Bronchial epithelial cell (primary cell): ENCODE results near the gene CHEK1. TPM values are rescaled to one million over a fixed set of nuclear protein-coding genes. Genes with fewer than 3 reads are reported as not detected.

Experiments used
- DNase-seq: peaks from one replicate; pipeline ENCODE4 v3.0.0-alpha.2; 2010; ENCODE audit warnings: low read depth
- FAIRE-seq: peaks from 2 replicates; lab custom pipeline; 2011; peaks lifted over from hg19 to GRCh38; lab: Jason Lieb, UNC
- H3K27me3 ChIP-seq: 2 replicates; pipeline ENCODE4 v1.5.1; 2011; ENCODE audit warnings: low read length; ENCODE audit not compliant: control insufficient read depth, insufficient read depth
- H3K36me3 ChIP-seq: 2 replicates; pipeline ENCODE4 v1.5.1; 2011; ENCODE audit warnings: low read length; ENCODE audit not compliant: control insufficient read depth, insufficient read depth
- H3K4me3 ChIP-seq: 2 replicates; pipeline ENCODE4 v1.5.1; 2011; ENCODE audit warnings: mild to moderate bottlenecking, low read depth, low read length, control low read depth
- total RNA-seq: library from RNA; depleted of rRNA; stranded (reverse); fragments of >200 nt; gene quantifications from 2 replicates; pipeline ENCODE4 v1.2.1, GENCODE V29; 2014
- TF ChIP-seq, protein P1 (sequence below): IDR thresholded peaks from 2 replicates; pipeline ENCODE4 v1.5.1; 2011; ENCODE audit warnings: mild to moderate bottlenecking, moderate library complexity, low read length, control low read depth, inconsistent platforms; ENCODE audit not compliant: insufficient read depth, severe bottlenecking

Gene CHEK1
- total RNA-seq, 1 donor from 2014 or later: 4.7 TPM

DNA sequence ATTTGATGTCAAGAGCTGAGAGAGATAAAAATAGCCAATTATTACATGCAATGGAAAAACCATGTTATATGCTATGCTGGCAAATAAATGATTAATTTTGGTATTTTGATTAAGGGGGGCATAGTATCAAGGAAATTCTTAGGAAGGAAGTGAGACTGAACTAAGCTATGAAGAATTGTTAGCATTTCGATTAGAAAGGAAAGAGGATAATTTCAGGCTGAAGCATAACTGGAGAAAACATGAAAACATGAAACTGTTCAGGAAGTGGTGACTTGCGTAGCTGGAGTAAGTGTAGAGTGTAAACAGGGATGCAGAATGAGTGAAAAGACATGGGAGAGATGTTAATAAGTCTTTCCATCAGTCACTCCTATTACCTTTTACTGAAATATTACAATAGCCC lies 49.2 kb downstream of the CHEK1 start:
- no peak overlapping the region for H3K4me3 ChIP-seq
- FAIRE-seq: no peak
- TF ChIP-seq, protein P1, sequence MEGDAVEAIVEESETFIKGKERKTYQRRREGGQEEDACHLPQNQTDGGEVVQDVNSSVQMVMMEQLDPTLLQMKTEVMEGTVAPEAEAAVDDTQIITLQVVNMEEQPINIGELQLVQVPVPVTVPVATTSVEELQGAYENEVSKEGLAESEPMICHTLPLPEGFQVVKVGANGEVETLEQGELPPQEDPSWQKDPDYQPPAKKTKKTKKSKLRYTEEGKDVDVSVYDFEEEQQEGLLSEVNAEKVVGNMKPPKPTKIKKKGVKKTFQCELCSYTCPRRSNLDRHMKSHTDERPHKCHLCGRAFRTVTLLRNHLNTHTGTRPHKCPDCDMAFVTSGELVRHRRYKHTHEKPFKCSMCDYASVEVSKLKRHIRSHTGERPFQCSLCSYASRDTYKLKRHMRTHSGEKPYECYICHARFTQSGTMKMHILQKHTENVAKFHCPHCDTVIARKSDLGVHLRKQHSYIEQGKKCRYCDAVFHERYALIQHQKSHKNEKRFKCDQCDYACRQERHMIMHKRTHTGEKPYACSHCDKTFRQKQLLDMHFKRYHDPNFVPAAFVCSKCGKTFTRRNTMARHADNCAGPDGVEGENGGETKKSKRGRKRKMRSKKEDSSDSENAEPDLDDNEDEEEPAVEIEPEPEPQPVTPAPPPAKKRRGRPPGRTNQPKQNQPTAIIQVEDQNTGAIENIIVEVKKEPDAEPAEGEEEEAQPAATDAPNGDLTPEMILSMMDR: no peak
- DNase-seq: no peak
- no peaks in the 10 kb centered on the region for H3K36me3 ChIP-seq
- H3K27me3 ChIP-seq: no peaks in the 10 kb centered on the region

DNA sequence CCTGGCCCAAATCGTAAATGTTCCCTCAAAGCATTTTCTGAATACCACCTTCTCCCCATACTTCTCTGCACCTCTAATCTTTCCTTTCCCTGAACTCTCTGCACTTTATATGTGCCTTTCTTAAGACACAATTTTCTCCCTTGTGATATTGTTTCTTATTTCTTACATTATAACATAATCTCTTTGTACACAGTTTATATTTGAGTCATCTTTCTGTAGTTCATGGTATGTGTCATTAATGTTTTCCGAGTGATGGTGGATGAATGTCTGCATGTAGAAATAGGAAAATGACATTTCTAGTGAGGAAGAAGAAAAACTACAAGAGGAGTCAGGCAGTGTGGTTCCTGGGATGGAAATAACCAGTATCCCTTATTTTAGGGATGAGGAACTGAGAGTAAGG lies 50.2 kb downstream of the CHEK1 start:
- FAIRE-seq (no peak), DNase-seq (peak; percentile 4)
- Histone ChIP-seq H3K27me3 (no peaks in the 10 kb centered on the region), H3K4me3 (no peak overlapping the region), H3K36me3 (no peaks in the 10 kb centered on the region)
- TF ChIP-seq, protein P1: no peak

DNA sequence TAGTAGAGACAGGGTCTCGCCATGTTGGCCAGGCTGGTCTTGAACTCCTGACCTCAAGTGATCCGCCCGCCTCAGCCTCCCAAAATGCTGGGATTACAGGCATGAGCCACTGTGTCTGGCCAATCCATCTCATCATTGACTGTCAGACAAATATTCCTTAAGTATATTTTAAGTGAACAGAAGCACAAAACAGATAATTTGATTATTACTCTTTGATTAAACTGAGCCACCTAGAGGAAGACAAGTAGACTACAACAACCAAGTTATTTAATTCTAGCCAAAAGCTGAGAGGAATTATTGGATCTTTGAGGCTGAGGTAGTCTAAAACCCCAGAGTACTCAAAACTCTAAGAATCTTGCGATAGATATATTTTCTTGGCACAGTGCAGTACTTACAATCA lies 54.4 kb downstream of the CHEK1 start:
- Histone ChIP-seq H3K4me3 (no peak overlapping the region), H3K36me3 (no peaks in the 10 kb centered on the region), H3K27me3 (no peaks in the 10 kb centered on the region)
- DNase-seq (no peak), FAIRE-seq (no peak)
- TF ChIP-seq, protein P1: no peak

DNA sequence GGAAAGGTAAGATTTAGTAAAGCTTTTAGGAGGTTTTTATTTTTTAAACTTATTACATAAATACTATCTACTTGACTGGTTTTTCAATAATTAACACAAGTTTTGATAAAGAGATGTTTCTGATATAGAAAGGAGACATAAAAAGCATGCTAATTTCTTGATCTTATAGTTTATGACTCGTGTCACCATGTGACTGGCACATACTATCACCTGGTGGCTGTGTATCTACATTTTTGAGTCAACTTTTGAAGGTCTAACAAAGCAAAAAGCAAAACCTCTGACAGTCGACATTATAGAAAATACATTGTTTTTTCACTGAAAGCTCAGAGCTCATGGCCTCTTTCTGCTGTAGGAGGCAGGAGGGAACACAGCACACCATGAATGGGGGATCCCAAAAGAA lies 54.9 kb downstream of the CHEK1 start:
- DNase-seq: no peak
- no peak for FAIRE-seq
- TF ChIP-seq, protein P1: no peak
- Histone ChIP-seq H3K4me3 (no peak overlapping the region), H3K36me3 (no peaks in the 10 kb centered on the region), H3K27me3 (no peaks in the 10 kb centered on the region)

DNA sequence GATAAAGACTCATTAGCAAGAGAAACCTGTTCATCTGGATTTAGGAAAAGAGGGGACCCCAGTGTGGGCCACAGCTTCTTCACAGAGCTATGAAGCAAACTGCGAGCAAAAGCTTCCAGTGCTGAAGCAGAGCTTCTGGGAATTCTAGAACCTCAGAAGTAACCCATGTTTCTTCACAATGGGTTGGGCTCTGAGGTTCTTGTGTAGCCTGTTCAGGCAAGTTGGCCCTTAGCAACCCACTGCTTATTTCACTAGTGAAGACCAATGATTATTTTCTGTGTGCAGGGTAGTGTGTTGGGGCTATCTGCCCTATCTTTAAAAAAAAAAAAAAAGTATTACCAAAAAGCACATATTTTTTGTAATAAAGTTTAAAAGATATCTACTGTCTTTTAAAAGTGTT lies 55.8 kb downstream of the CHEK1 start, which contains the start of gene ACRV1:
ACRV1 (minus strand) TSS at position 101 of the 400 bp plus-strand sequence; CDS start at position 34, 67 bp downstream.
- DNase-seq: peak; percentile 15
- H3K27me3 ChIP-seq: no peaks in the 10 kb centered on the region
- no peak within 1 kb of the TSS for H3K4me3 ChIP-seq
- no peak for FAIRE-seq
- TF ChIP-seq, protein P1: no peak
- no peaks in the 10 kb centered on the region for H3K36me3 ChIP-seq

DNA sequence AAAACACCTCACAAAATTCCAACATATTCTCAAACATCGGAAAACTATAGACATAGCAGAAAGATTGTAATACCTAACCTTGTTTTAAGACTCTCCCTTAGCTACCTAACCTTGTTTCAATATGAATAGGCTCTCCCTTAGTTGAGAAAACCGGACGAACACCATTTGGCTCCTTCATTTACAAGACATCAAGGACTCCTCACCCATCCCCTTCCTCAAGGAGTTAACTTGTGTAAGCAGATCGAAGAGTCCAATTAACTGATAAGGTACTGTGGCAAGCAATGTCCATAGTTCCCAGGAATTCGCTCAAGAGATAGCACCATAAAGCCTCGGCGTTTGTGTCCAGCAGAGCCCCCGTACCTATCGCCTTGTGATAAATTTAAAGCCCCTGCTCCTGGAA lies 60.3 kb downstream of the CHEK1 start:
- no peak for FAIRE-seq
- H3K27me3 ChIP-seq: no peaks in the 10 kb centered on the region

More for the DNA sequence above, 60.3 kb downstream of the CHEK1 start:
- DNase-seq: no peak
- TF ChIP-seq, protein P1: no peak
- no peaks in the 10 kb centered on the region for H3K36me3 ChIP-seq
- no peak overlapping the region for H3K4me3 ChIP-seq
